SK-N-SH treated with all-trans-retinoic acid at 6 μM for 48 hours (cell line): ENCODE results near the gene ARID3A.

Experiments used
- ARNTL ChIP-seq: fragments of 450-650 bp; formaldehyde crosslinking; IDR thresholded peaks from 2 replicates; pipeline ENCODE4 v1.5.0; 2020; ENCODE audit warnings: low read depth, mild to moderate bottlenecking, moderate library complexity, borderline replicate concordance
- BACH2 ChIP-seq: fragments of 250-450 bp; sonication (Bioruptor Pico); IDR thresholded peaks from 2 replicates; pipeline ENCODE4 v1.9.0; 2021; ENCODE audit warnings: mild to moderate bottlenecking, borderline replicate concordance
- CSDC2 ChIP-seq: fragments of 250-450 bp; sonication (Bioruptor Pico); IDR thresholded peaks from 2 replicates; pipeline ENCODE4 v1.5.0; 2020; ENCODE audit warnings: mild to moderate bottlenecking, moderate library complexity
- ESRRG ChIP-seq: fragments of 250-450 bp; sonication (Bioruptor Pico); IDR thresholded peaks from 2 replicates; pipeline ENCODE4 v1.6.1; 2021; ENCODE audit warnings: mild to moderate bottlenecking
- ISL1 ChIP-seq: fragments of 250-450 bp; sonication (Bioruptor Pico); IDR thresholded peaks from 2 replicates; pipeline ENCODE4 v2.1.2; 2022; ENCODE audit warnings: mild to moderate bottlenecking, moderate library complexity
- PATZ1 ChIP-seq: fragments of 250-450 bp; sonication (Bioruptor Pico); IDR thresholded peaks from 2 replicates; pipeline ENCODE4 v1.8.0; 2020; ENCODE audit warnings: mild to moderate bottlenecking, moderate library complexity, borderline replicate concordance
- TOX ChIP-seq: fragments of 250-450 bp; sonication (Bioruptor Pico); IDR thresholded peaks from 2 replicates; pipeline ENCODE4 v1.8.0; 2021; ENCODE audit warnings: mild to moderate bottlenecking, moderate library complexity, borderline replicate concordance
- ZC3H10 ChIP-seq: fragments of 250-450 bp; sonication (Bioruptor Pico); IDR thresholded peaks from 2 replicates; pipeline ENCODE4 v1.5.1; 2021; ENCODE audit warnings: mild to moderate bottlenecking, moderate library complexity
- TF ChIP-seq, protein P1 (sequence below): fragments of 250-450 bp; sonication (Bioruptor Pico); IDR thresholded peaks from 2 replicates; pipeline ENCODE4 v1.5.0; 2020; ENCODE audit warnings: mild to moderate bottlenecking, moderate library complexity
- TF ChIP-seq, protein P2 (sequence below): fragments of 250-450 bp; sonication (Bioruptor Pico); IDR thresholded peaks from 2 replicates; pipeline ENCODE4 v1.8.0; 2021; ENCODE audit warnings: low read depth, mild to moderate bottlenecking, moderate library complexity, borderline replicate concordance
- TF ChIP-seq, protein P3 (sequence below): fragments of 250-450 bp; sonication (Bioruptor Pico); IDR thresholded peaks from 2 replicates; pipeline ENCODE4 v1.5.1; 2020; ENCODE audit warnings: low read depth, mild to moderate bottlenecking, moderate library complexity

DNA sequence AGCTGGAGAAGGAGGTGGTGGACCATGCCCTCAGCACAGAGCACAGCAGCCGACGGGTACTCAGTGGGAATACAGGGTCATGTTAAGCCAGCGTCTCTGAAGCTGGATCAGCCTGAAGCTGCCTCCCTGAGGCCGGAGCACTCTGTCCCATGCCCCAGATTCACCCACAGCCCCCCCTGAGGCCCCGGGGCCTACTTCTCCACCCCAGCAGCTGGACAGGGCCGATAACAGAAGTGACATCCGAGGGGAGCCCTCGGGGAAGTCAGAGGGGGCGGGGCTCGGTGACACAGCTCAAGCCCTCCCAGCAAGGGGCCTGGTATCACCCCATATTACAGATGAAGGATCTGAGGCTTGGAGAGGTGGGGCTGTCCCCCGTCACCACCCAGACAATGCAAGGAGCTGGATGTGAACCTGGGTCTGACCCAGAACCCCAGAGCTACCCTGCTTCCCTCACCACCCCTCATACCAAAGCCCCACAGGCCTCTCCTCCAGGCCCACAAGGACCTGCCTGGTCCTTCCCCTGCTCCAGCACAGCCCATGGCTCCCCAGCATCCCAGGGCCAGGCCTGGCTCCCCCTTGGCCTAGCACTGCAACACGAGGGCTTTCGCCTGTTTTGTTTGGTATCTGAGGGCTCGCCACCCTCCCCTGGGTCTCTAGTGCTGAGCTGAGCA, 18.5 kb upstream of the ARID3A start:
- TF ChIP-seq PATZ1 (no peak), ZC3H10 (CRISPR knock-in tag) (no peak), ARNTL (no peak), BACH2 (no peak), ISL1 (CRISPR knock-in tag) (no peak), TOX (CRISPR knock-in tag) (no peak), ESRRG (no peak), CSDC2 (CRISPR knock-in tag) (no peak)
- TF ChIP-seq, protein P1, sequence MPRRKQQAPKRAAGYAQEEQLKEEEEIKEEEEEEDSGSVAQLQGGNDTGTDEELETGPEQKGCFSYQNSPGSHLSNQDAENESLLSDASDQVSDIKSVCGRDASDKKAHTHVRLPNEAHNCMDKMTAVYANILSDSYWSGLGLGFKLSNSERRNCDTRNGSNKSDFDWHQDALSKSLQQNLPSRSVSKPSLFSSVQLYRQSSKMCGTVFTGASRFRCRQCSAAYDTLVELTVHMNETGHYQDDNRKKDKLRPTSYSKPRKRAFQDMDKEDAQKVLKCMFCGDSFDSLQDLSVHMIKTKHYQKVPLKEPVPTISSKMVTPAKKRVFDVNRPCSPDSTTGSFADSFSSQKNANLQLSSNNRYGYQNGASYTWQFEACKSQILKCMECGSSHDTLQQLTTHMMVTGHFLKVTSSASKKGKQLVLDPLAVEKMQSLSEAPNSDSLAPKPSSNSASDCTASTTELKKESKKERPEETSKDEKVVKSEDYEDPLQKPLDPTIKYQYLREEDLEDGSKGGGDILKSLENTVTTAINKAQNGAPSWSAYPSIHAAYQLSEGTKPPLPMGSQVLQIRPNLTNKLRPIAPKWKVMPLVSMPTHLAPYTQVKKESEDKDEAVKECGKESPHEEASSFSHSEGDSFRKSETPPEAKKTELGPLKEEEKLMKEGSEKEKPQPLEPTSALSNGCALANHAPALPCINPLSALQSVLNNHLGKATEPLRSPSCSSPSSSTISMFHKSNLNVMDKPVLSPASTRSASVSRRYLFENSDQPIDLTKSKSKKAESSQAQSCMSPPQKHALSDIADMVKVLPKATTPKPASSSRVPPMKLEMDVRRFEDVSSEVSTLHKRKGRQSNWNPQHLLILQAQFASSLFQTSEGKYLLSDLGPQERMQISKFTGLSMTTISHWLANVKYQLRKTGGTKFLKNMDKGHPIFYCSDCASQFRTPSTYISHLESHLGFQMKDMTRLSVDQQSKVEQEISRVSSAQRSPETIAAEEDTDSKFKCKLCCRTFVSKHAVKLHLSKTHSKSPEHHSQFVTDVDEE, result no peak
- TF ChIP-seq, protein P2, sequence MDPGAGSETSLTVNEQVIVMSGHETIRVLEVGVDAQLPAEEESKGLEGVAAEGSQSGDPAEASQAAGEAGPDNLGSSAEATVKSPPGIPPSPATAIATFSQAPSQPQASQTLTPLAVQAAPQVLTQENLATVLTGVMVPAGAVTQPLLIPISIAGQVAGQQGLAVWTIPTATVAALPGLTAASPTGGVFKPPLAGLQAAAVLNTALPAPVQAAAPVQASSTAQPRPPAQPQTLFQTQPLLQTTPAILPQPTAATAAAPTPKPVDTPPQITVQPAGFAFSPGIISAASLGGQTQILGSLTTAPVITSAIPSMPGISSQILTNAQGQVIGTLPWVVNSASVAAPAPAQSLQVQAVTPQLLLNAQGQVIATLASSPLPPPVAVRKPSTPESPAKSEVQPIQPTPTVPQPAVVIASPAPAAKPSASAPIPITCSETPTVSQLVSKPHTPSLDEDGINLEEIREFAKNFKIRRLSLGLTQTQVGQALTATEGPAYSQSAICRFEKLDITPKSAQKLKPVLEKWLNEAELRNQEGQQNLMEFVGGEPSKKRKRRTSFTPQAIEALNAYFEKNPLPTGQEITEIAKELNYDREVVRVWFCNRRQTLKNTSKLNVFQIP (CRISPR knock-in tag), result no peak
- TF ChIP-seq, protein P3, sequence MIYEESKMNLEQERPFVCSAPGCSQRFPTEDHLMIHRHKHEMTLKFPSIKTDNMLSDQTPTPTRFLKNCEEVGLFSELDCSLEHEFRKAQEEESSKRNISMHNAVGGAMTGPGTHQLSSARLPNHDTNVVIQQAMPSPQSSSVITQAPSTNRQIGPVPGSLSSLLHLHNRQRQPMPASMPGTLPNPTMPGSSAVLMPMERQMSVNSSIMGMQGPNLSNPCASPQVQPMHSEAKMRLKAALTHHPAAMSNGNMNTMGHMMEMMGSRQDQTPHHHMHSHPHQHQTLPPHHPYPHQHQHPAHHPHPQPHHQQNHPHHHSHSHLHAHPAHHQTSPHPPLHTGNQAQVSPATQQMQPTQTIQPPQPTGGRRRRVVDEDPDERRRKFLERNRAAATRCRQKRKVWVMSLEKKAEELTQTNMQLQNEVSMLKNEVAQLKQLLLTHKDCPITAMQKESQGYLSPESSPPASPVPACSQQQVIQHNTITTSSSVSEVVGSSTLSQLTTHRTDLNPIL (CRISPR knock-in tag), result no peak
